Lower leg skin (tissue), 4 donors: ENCODE measurements around the gene RNGTT. TPM values are rescaled to one million over a fixed set of nuclear protein-coding genes. Genes with fewer than 3 reads are reported as not detected.
"Not testable (repeated sequence)": the region's sequence is repeated elsewhere in the genome, so short reads cannot be mapped to it uniquely, and the experiment has no call there.

Experiments
- DNase-seq, 2 donors: peaks; one replicate each; pipeline ENCODE4 v3.0.0-alpha.2; 2019; ENCODE audit warnings: low spot score in 2 of 2
- H3K4me3 ChIP-seq: fragments of 200-600 bp; sonication (generic); 2 replicates; pipeline ENCODE4 v1.5.1; 2017; ENCODE audit warnings: mild to moderate bottlenecking, low read depth; ENCODE audit not compliant: poor library complexity, severe bottlenecking
- POLR2A ChIP-seq, 2 donors: fragments of 450-650 bp; IDR thresholded peaks; one replicate each; pipeline ENCODE4 v1.6.1; 2016 to 2017; ENCODE audit warnings: antibody characterized with exemption in 2 of 2, mild to moderate bottlenecking in 1 of 2, moderate library complexity in 1 of 2
- WGBS, 2 donors: methylation state at CpG; one replicate each; pipeline ENCODE4 v1.1.5; 2018; 5-methylcytosine and 5-hydroxymethylcytosine counted together
- intact Hi-C: fragments of 100-400 bp; cut with DNase I; formaldehyde crosslinking; loops from one replicate; pipeline ENCODE4 v1.15.0; 2023; ENCODE audit warnings: low total_unique reads
- total RNA-seq, 4 donors: library from RNA; depleted of rRNA; stranded (reverse); fragments of >200 nt; gene quantifications; one replicate each; pipeline ENCODE4 v1.1.0, GENCODE V29; 2016
- TF ChIP-seq, protein P1 (sequence below), 3 donors: fragments of 450-650 bp; IDR thresholded peaks; one replicate each; pipeline ENCODE4 v1.5.1; 2016; ENCODE audit warnings: antibody characterized with exemption in 3 of 3, mild to moderate bottlenecking in 3 of 3, moderate library complexity in 2 of 3

RNGTT gene
- total RNA-seq, 4 donors from 2014 or later = 9.3 to 12.0 (median 11.1) TPM

DNA sequence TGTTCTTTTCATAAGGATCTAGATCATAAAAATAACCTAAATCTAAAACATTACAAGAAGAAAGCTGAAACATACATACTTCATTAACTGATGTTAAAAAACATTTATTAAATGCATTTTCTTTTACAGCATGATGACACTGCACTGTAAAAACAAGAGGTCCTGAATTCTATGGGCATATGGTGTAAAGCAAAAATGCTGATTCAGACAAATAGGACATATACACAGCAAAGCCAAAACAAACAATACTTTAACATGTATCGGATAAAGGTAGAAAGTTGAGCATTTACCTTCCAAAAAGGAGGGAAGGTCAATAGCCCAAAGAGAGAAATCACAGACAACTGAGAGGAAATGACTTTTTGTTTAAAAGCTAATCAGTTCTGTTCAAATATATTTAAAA is 221.5 kb downstream of the RNGTT start:
- DNase-seq = no peak
- TF ChIP-seq, protein P1, sequence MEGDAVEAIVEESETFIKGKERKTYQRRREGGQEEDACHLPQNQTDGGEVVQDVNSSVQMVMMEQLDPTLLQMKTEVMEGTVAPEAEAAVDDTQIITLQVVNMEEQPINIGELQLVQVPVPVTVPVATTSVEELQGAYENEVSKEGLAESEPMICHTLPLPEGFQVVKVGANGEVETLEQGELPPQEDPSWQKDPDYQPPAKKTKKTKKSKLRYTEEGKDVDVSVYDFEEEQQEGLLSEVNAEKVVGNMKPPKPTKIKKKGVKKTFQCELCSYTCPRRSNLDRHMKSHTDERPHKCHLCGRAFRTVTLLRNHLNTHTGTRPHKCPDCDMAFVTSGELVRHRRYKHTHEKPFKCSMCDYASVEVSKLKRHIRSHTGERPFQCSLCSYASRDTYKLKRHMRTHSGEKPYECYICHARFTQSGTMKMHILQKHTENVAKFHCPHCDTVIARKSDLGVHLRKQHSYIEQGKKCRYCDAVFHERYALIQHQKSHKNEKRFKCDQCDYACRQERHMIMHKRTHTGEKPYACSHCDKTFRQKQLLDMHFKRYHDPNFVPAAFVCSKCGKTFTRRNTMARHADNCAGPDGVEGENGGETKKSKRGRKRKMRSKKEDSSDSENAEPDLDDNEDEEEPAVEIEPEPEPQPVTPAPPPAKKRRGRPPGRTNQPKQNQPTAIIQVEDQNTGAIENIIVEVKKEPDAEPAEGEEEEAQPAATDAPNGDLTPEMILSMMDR (IDR thresholded peaks at IDR 0.05) = no peak
- TF ChIP-seq POLR2A (IDR thresholded peaks at IDR 0.05) = no peak
- WGBS, 2 donors = 84 to 88% methylated on average over 1 of the region's 1 CpG
- H3K4me3 ChIP-seq = no peak overlapping the region
- intact Hi-C loops = no loop called here

DNA sequence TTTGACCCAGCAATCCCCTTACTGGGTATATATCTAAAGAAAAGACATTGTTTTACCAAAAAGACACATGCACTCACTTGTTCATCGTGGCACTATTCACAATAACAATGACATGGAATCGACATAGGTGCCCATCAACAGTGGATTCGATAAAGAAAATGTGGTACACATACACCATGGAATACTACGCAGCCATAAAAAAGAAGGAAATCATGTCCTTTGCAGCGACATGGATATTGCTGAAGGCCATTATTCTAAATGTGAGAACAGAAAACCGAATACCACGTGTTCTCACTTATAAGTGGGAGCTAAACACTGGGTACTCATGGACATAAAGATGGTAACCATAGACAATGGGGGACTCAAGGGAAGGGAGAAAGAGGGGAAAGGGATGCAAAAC is 222.3 kb downstream of the RNGTT start:
- 96 to 97% methylated on average over 7 of the region's 7 CpGs for WGBS, 2 donors
- H3K4me3 ChIP-seq = no peak overlapping the region
- intact Hi-C loops = no loop called here
- no peak for DNase-seq
- TF ChIP-seq, protein P1 (IDR thresholded peaks at IDR 0.05) = no peak
- TF ChIP-seq POLR2A (IDR thresholded peaks at IDR 0.05) = no peak

DNA sequence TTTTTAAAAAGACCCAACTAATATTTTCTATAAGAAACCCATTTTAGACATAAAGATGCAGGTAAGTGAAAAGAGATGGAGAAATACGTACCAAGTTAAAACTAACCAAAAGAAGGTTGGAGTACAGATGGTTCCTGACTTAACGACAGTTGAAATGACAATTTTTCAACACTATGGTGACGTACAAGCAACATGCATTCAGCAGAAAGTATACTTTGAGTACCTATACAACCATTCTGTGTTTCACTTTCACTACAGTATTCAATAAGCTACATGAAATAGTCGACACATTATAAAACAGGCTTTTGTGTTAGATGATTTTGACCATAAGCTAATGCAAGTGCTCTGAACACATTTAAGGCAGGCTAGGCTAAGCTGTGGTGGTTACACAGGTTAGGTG is 228.9 kb downstream of the RNGTT start:
- no peak for DNase-seq
- 95 to 97% methylated on average over 4 of the region's 4 CpGs for WGBS, 2 donors
- no peak overlapping the region for H3K4me3 ChIP-seq
- intact Hi-C loops = no loop called here
- TF ChIP-seq, protein P1 (IDR thresholded peaks at IDR 0.05) = no peak
- no peak for TF ChIP-seq POLR2A (IDR thresholded peaks at IDR 0.05)

DNA sequence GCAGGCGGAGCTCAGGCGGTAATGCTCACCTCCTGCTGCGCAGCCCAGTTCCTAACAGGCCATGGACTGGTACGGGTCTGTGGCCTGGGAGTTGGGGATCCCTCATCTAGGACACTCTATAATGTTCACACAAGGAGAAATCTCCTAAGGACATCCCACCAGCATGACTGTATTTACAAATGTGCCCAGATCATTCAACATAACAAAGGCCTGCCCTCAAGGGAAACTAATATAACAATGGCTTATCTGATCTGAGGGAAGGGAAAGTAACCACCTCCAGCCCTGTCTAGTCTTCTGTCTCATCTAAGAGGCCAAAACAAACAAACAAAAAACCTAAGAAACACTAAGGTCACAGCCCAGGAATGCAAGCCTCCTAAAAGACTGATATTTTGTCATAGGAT is 232.8 kb downstream of the RNGTT start:
- intact Hi-C loops = no loop called here
- no peak overlapping the region for H3K4me3 ChIP-seq
- WGBS, 2 donors = 95 to 96% methylated on average over 4 of the region's 4 CpGs
- no peak for DNase-seq
- no peak for TF ChIP-seq POLR2A (IDR thresholded peaks at IDR 0.05)
- TF ChIP-seq, protein P1 (IDR thresholded peaks at IDR 0.05) = no peak

DNA sequence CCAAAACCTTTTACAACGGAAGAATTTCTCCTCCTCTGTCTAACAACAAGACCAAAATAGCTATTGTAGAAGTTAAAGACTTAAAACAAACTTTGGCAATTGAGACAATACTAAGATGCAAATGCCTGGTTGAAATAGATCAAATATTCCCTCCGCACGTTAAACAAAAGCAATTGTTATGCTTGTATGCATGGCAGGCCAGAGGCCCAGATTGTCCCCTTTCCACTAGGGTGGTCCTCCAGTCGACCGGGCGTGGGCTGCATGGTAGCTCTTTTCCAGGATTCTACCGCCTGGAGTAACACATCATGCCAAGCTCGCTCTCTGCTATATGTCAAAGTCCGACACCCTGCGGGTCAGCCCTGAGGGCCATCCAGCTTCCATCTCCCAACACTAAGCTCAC is 234.7 kb downstream of the RNGTT start:
- TF ChIP-seq, protein P1 (IDR thresholded peaks at IDR 0.05) = no peak
- H3K4me3 ChIP-seq = no peak overlapping the region
- DNase-seq = no peak
- intact Hi-C loops = no loop called here
- WGBS, 2 donors = 87 to 89% methylated on average over 10 of the region's 10 CpGs

DNA sequence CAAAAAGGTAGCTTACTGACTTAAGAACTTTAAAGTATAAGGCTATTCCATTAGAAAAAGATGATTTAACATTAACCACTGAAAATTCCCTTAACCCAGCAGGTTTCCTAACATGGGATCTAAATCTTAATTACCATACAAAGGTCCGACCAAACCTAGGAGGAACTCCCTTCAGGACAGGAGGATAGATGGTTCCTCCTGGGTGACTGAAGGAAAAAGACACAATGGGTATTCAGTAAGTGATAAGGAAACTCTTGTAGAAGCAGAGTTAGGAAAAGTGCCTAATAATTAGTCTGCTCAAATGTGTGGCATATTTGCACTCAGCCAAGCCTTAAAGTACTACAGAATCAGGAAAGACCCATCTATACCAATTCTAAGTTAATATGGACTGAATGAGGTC is 237.0 kb downstream of the RNGTT start:
- intact Hi-C loops, DNase-seq: not testable (repeated sequence)

More for the DNA sequence above, 237.0 kb downstream of the RNGTT start:
- 93 to 94% methylated on average over 1 of the region's 1 CpG for WGBS, 2 donors
- H3K4me3 ChIP-seq = not testable (repeated sequence)
